Ishikawa (cell line): ENCODE results near the gene OR51A2.

Source experiments
- EGR1 ChIP-seq: IDR thresholded peaks from 2 replicates; pipeline ENCODE4 v1.6.1; 2012
- EP300 ChIP-seq: IDR thresholded peaks from 2 replicates; pipeline ENCODE4 v1.6.1; 2012; ENCODE audit warnings: borderline replicate concordance
- FOXM1 ChIP-seq: IDR thresholded peaks from 2 replicates; pipeline ENCODE4 v1.6.1; 2012; ENCODE audit warnings: low read depth, borderline replicate concordance
- MAX ChIP-seq: IDR thresholded peaks from 2 replicates; pipeline ENCODE4 v1.6.1; 2012
- NFIC ChIP-seq: IDR thresholded peaks from 2 replicates; pipeline ENCODE4 v1.6.1; 2012
- RAD21 ChIP-seq: IDR thresholded peaks from 2 replicates; pipeline ENCODE4 v1.6.1; 2012; ENCODE audit warnings: low read depth
- REST ChIP-seq: IDR thresholded peaks from 2 replicates; pipeline ENCODE4 v1.6.1; 2012; ENCODE audit warnings: low read depth, mild to moderate bottlenecking
- TAF1 ChIP-seq: IDR thresholded peaks from 2 replicates; pipeline ENCODE4 v1.6.1; 2012; ENCODE audit warnings: low read depth, mild to moderate bottlenecking
- TCF12 ChIP-seq: IDR thresholded peaks from 2 replicates; pipeline ENCODE4 v1.6.1; 2012; ENCODE audit warnings: low read depth
- TEAD4 ChIP-seq: IDR thresholded peaks from 2 replicates; pipeline ENCODE4 v1.6.1; 2012
- USF1 ChIP-seq: IDR thresholded peaks from 2 replicates; pipeline ENCODE4 v1.6.1; 2012
- YY1 ChIP-seq: IDR thresholded peaks from 2 replicates; pipeline ENCODE4 v1.6.1; 2012; ENCODE audit warnings: low read depth

GRCh38 chr11:4975436-4975835, 19.9 kb upstream of the OR51A2 start:
- TF ChIP-seq TAF1 (no peak), USF1 (no peak), REST (no peak), TCF12 (no peak), FOXM1 (no peak), TEAD4 (no peak), EP300 (no peak), RAD21 (no peak), EGR1 (no peak), NFIC (no peak), MAX (no peak), YY1 (no peak)
